ENCODE data around the gene TEX101. TPM values are rescaled to one million over a fixed set of nuclear protein-coding genes. Genes with fewer than 3 reads are reported as not detected.
A peak's percentile ranks its signal among the peaks of the same experiment; 100 is the strongest.
"Not testable (repeated sequence)": the region's sequence is repeated elsewhere in the genome, so short reads cannot be mapped to it uniquely, and the experiment has no call there.

TEX101 gene
- total RNA-seq, 4 donors from 2014 or later = not detected

- peaks cover 18% of the 10 kb centered on the region for H3K4me1 ChIP-seq
- no peak overlapping the region for H3K4me3 ChIP-seq
- H3K36me3 ChIP-seq = no peaks in the 10 kb centered on the region
- TF ChIP-seq EP300 (IDR thresholded peaks at IDR 0.05) = no peak
- no peak for DNase-seq (ENCODE audit: low spot score in 2 of 2)
- H3K9me3 ChIP-seq = no peaks in the 10 kb centered on the region
- peak overlapping the region; percentile 68 for H3K27ac ChIP-seq
- no peaks in the 10 kb centered on the region for H3K27me3 ChIP-seq
- WGBS = 33% methylated on average over 5 of the region's 14 CpGs
Measured at GRCh38 chr19:43439032-43439708, 24.5 kb downstream of the TEX101 start.

GRCh38 chr19:43439709-43440063 is 25.0 kb downstream of the TEX101 start:
- H3K9me3 ChIP-seq = no peaks in the 10 kb centered on the region
- no peak overlapping the region for H3K27ac ChIP-seq
- no peak for TF ChIP-seq POLR2AphosphoS5 (IDR thresholded peaks at IDR 0.05)
- no peak for TF ChIP-seq EP300 (IDR thresholded peaks at IDR 0.05)
- TF ChIP-seq POLR2A (IDR thresholded peaks at IDR 0.05) = no peak
- TF ChIP-seq CTCF (IDR thresholded peaks at IDR 0.05) = no peak
- H3K4me1 ChIP-seq = peaks cover 18% of the 10 kb centered on the region
- H3K27me3 ChIP-seq = no peaks in the 10 kb centered on the region
- no peak for DNase-seq (ENCODE audit: low spot score in 2 of 2)
- H3K4me3 ChIP-seq = no peak overlapping the region
- H3K36me3 ChIP-seq = no peaks in the 10 kb centered on the region

GRCh38 chr19:43441716-43442115 is 27.0 kb downstream of the TEX101 start:
- WGBS = 42% methylated on average over 3 of the region's 3 CpGs
- Histone ChIP-seq H3K4me1 (peaks cover 20% of the 10 kb centered on the region), H3K4me3 (no peak overlapping the region), H3K9me3 (no peaks in the 10 kb centered on the region), H3K27ac (no peak overlapping the region), H3K36me3 (no peaks in the 10 kb centered on the region), H3K27me3 (no peaks in the 10 kb centered on the region)
- DNase-seq (ENCODE audit: low spot score in 2 of 2) = no peak
- no peak for TF ChIP-seq EP300 (IDR thresholded peaks at IDR 0.05)
- no peak for TF ChIP-seq POLR2AphosphoS5 (IDR thresholded peaks at IDR 0.05)
- no peak for TF ChIP-seq POLR2A (IDR thresholded peaks at IDR 0.05)
- TF ChIP-seq CTCF (IDR thresholded peaks at IDR 0.05) = no peak

- H3K27me3 ChIP-seq; H3K9me3 ChIP-seq; H3K27ac ChIP-seq; H3K36me3 ChIP-seq; DNase-seq (ENCODE audit: low spot score in 2 of 2); H3K4me3 ChIP-seq: not testable (repeated sequence)
- H3K4me1 ChIP-seq = peaks cover 15% of the 10 kb centered on the region
- WGBS = 90% methylated on average over 9 of the region's 9 CpGs
Measured at GRCh38 chr19:43444091-43444490, 29.4 kb downstream of the TEX101 start.

GRCh38 chr19:43444531-43445287 is 30.0 kb downstream of the TEX101 start:
- Histone ChIP-seq H3K27ac (no peak overlapping the region), H3K4me1 (peaks cover 11% of the 10 kb centered on the region), H3K27me3 (no peaks in the 10 kb centered on the region), H3K4me3 (no peak overlapping the region), H3K36me3 (no peaks in the 10 kb centered on the region), H3K9me3 (no peaks in the 10 kb centered on the region)
- WGBS = 91% methylated on average over 15 of the region's 15 CpGs
- TF ChIP-seq POLR2A (IDR thresholded peaks at IDR 0.05) = no peak
- TF ChIP-seq EP300 (IDR thresholded peaks at IDR 0.05) = no peak
- no peak for TF ChIP-seq POLR2AphosphoS5 (IDR thresholded peaks at IDR 0.05)
- TF ChIP-seq CTCF (IDR thresholded peaks at IDR 0.05) = no peak
- no peak for DNase-seq (ENCODE audit: low spot score in 2 of 2)

- no peaks in the 10 kb centered on the region for H3K27me3 ChIP-seq
- H3K36me3 ChIP-seq = no peaks in the 10 kb centered on the region
- no peaks in the 10 kb centered on the region for H3K9me3 ChIP-seq
- no peak overlapping the region for H3K4me3 ChIP-seq
- DNase-seq (ENCODE audit: low spot score in 2 of 2) = no peak
- no peak for TF ChIP-seq EP300 (IDR thresholded peaks at IDR 0.05)
- TF ChIP-seq POLR2A (IDR thresholded peaks at IDR 0.05) = no peak
- no peak for TF ChIP-seq POLR2AphosphoS5 (IDR thresholded peaks at IDR 0.05)
- TF ChIP-seq CTCF (IDR thresholded peaks at IDR 0.05) = no peak
- 100% methylated on average over 2 of the region's 2 CpGs for WGBS
- no peak overlapping the region for H3K27ac ChIP-seq
- peaks cover 11% of the 10 kb centered on the region for H3K4me1 ChIP-seq
Measured at GRCh38 chr19:43445426-43445825, 30.7 kb downstream of the TEX101 start.
